ENCODE measurements around the gene FIGNL1.
A peak's percentile ranks its signal among the peaks of the same experiment; 100 is the strongest.
"Not testable (repeated sequence)": the region's sequence is repeated elsewhere in the genome, so short reads cannot be mapped to it uniquely, and the experiment has no call there.

Gene FIGNL1

GRCh38 chr7:50470250-50471163 is 20.4 kb upstream of the FIGNL1 start:
- no peak for DNase-seq (ENCODE audit: low spot score)

- DNase-seq (ENCODE audit: low spot score): no peak
Observed at GRCh38 chr7:50469181-50469580, 19.0 kb upstream of the FIGNL1 start.

- peak; percentile 75 for DNase-seq (ENCODE audit: low spot score)
Observed at GRCh38 chr7:50467817-50468610, 17.9 kb upstream of the FIGNL1 start.

GRCh38 chr7:50466815-50467585 is 16.9 kb upstream of the FIGNL1 start:
- DNase-seq (ENCODE audit: low spot score): no peak

- DNase-seq (ENCODE audit: low spot score): no peak
Observed at GRCh38 chr7:50463035-50463434, 12.9 kb upstream of the FIGNL1 start.

- no peak for DNase-seq (ENCODE audit: low spot score)
Observed at GRCh38 chr7:50462361-50462760, 12.2 kb upstream of the FIGNL1 start.

GRCh38 chr7:50461695-50462094 is 11.5 kb upstream of the FIGNL1 start:
- no peak for DNase-seq (ENCODE audit: low spot score)

GRCh38 chr7:50459183-50459582 is 9.0 kb upstream of the FIGNL1 start:
- not testable (repeated sequence) for DNase-seq (ENCODE audit: low spot score)

GRCh38 chr7:50458651-50459050 is 8.5 kb upstream of the FIGNL1 start:
- not testable (repeated sequence) for DNase-seq (ENCODE audit: low spot score)

- no peak for DNase-seq (ENCODE audit: low spot score)
Observed at GRCh38 chr7:50456371-50457123, 6.4 kb upstream of the FIGNL1 start.

GRCh38 chr7:50455658-50456057 is 5.5 kb upstream of the FIGNL1 start:
- DNase-seq (ENCODE audit: low spot score): no peak

GRCh38 chr7:50454968-50455367 is 4.8 kb upstream of the FIGNL1 start:
- no peak for DNase-seq (ENCODE audit: low spot score)

- peak; percentile 12 for DNase-seq (ENCODE audit: low spot score)
Observed at GRCh38 chr7:50450590-50451032, 461 bp upstream of the FIGNL1 start.

GRCh38 chr7:50449501-50449880 is 659 bp downstream of the FIGNL1 start:
- no peak for DNase-seq (ENCODE audit: low spot score)

- DNase-seq (ENCODE audit: low spot score): no peak
Observed at GRCh38 chr7:50448823-50449222, 1.3 kb downstream of the FIGNL1 start.

GRCh38 chr7:50446542-50446960 is 3.6 kb downstream of the FIGNL1 start:
- DNase-seq (ENCODE audit: low spot score): no peak

- DNase-seq (ENCODE audit: low spot score): no peak
Observed at GRCh38 chr7:50436133-50436806, 13.9 kb downstream of the FIGNL1 start.

- DNase-seq (ENCODE audit: low spot score): no peak
Observed at GRCh38 chr7:50431722-50432305, 18.3 kb downstream of the FIGNL1 start.

GRCh38 chr7:50431316-50431715 is 18.8 kb downstream of the FIGNL1 start:
- DNase-seq (ENCODE audit: low spot score): no peak

GRCh38 chr7:50428911-50429310 is 21.2 kb downstream of the FIGNL1 start:
- DNase-seq (ENCODE audit: low spot score): no peak

GRCh38 chr7:50427518-50427917 is 22.6 kb downstream of the FIGNL1 start:
- DNase-seq (ENCODE audit: low spot score): no peak

All from CD4-positive, alpha-beta T cell treated with Interleukin-15 for 4 hours (primary cell).